Peyer's patch (tissue), 4 donors: ENCODE results near the gene CD8B.

Experiments used
- CTCF ChIP-seq, 6 experiments: fragments of 450-650 bp in 4 of 6; fragments of 200-600 bp in 2 of 6; sonication (generic) in 1 of 6; IDR thresholded peaks; one replicate each; pipeline ENCODE4 v1.5.1; 2017 to 2019; ENCODE audit warnings: antibody characterized with exemption in 6 of 6, mild to moderate bottlenecking in 3 of 6, moderate library complexity in 1 of 6
- POLR2A ChIP-seq, 2 donors: fragments of 450-650 bp; IDR thresholded peaks; one replicate each; pipeline ENCODE4 v1.5.1; 2017; ENCODE audit warnings: antibody characterized with exemption in 2 of 2, mild to moderate bottlenecking in 2 of 2, moderate library complexity in 2 of 2

GRCh38 chr2:86821842-86822241 is 39.8 kb downstream of the CD8B start:
- TF ChIP-seq CTCF (IDR thresholded peaks at IDR 0.05) (no peak), POLR2A (IDR thresholded peaks at IDR 0.05) (no peak)
